Keratinocyte (primary cell): ENCODE results near the gene PLB1.

Experiments used
- EZH2 ChIP-seq: IDR thresholded peaks from one replicate; pipeline ENCODE4 v1.6.1; 2012; ENCODE audit warnings: inconsistent platforms, mild to moderate bottlenecking, low read length, moderate library complexity
- TF ChIP-seq, protein P1 (sequence below), 3 experiments: IDR thresholded peaks in 1 of 3; conservative IDR thresholded peaks in 1 of 3; optimal IDR thresholded peaks in 1 of 3; 2 replicates in 2 of 3; 3 replicates in 1 of 3; pipeline versions ENCODE3 to v1.5.1; 2011; ENCODE audit warnings: low read length in 3 of 3, mild to moderate bottlenecking in 3 of 3, moderate library complexity in 2 of 3, control low read depth in 1 of 3, inconsistent platforms in 1 of 3; ENCODE audit not compliant: insufficient read depth in 2 of 3; ENCODE audit errors: extremely low read depth in 1 of 3

- TF ChIP-seq, protein P1, sequence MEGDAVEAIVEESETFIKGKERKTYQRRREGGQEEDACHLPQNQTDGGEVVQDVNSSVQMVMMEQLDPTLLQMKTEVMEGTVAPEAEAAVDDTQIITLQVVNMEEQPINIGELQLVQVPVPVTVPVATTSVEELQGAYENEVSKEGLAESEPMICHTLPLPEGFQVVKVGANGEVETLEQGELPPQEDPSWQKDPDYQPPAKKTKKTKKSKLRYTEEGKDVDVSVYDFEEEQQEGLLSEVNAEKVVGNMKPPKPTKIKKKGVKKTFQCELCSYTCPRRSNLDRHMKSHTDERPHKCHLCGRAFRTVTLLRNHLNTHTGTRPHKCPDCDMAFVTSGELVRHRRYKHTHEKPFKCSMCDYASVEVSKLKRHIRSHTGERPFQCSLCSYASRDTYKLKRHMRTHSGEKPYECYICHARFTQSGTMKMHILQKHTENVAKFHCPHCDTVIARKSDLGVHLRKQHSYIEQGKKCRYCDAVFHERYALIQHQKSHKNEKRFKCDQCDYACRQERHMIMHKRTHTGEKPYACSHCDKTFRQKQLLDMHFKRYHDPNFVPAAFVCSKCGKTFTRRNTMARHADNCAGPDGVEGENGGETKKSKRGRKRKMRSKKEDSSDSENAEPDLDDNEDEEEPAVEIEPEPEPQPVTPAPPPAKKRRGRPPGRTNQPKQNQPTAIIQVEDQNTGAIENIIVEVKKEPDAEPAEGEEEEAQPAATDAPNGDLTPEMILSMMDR (optimal IDR thresholded peaks at IDR 0.05 in 1 of 3, IDR thresholded peaks at IDR 0.05 in 1 of 3, conservative IDR thresholded peaks at IDR 0.05 in 1 of 3; ENCODE audit: extremely low read depth in 1 of 3, insufficient read depth in 2 of 3, low read length in 3 of 3), result no peak
- no peak for TF ChIP-seq EZH2
These were observed 132.0 kb downstream of the PLB1 start for GRCh38 chr2:28627722-28628480.
